Activated naive CD8-positive, alpha-beta T cell treated with anti-CD3 and anti-CD28 coated beads, Interleukin-2, amount 50 U/mL, for 24 hours (primary cell): ENCODE data around the gene GPR135.

Experiments
- ATAC-seq: fragments of 150-1000 bp; cut with Tn5 transposase; one replicate; pipeline ENCODE4 v1.10.0; 2021
- DNase-seq: peaks from one replicate; pipeline ENCODE4 v3.0.0; 2021
- H3K27ac Mint-ChIP-seq: one replicate; pipeline ENCODE4 v1.8.0; 2021; ENCODE audit warnings: mild to moderate bottlenecking, mixed read lengths
- H3K27me3 Mint-ChIP-seq: one replicate; pipeline ENCODE4 v1.8.0; 2021; ENCODE audit warnings: mixed read lengths
- H3K36me3 Mint-ChIP-seq: one replicate; pipeline ENCODE4 v1.8.0; 2021; ENCODE audit warnings: low read depth, mixed read lengths
- H3K4me1 Mint-ChIP-seq: one replicate; pipeline ENCODE4 v1.8.0; 2021; ENCODE audit warnings: mixed read lengths
- H3K4me3 Mint-ChIP-seq: one replicate; pipeline ENCODE4 v1.8.0; 2021; ENCODE audit warnings: mild to moderate bottlenecking, moderate library complexity, mixed read lengths
- H3K9me3 Mint-ChIP-seq: one replicate; pipeline ENCODE4 v1.8.0; 2021; ENCODE audit warnings: mixed read lengths

GPR135 gene

GRCh38 chr14:59422069-59422881 is 42.9 kb downstream of the GPR135 start:
- H3K27me3 Mint-ChIP-seq: no peaks in the 10 kb centered on the region
- ATAC-seq (no peak), DNase-seq (no peak)
- no peak overlapping the region for H3K4me3 Mint-ChIP-seq
- no peaks in the 10 kb centered on the region for H3K36me3 Mint-ChIP-seq
- no peak overlapping the region for H3K27ac Mint-ChIP-seq
- H3K9me3 Mint-ChIP-seq: no peaks in the 10 kb centered on the region
- no peaks in the 10 kb centered on the region for H3K4me1 Mint-ChIP-seq

- no peaks in the 10 kb centered on the region for H3K27me3 Mint-ChIP-seq
- ATAC-seq: no peak
- no peaks in the 10 kb centered on the region for H3K4me1 Mint-ChIP-seq
- no peaks in the 10 kb centered on the region for H3K36me3 Mint-ChIP-seq
- DNase-seq: no peak
- no peak overlapping the region for H3K4me3 Mint-ChIP-seq
- H3K27ac Mint-ChIP-seq: no peak overlapping the region
- H3K9me3 Mint-ChIP-seq: no peaks in the 10 kb centered on the region
Measured at GRCh38 chr14:59419303-59419702, 45.9 kb downstream of the GPR135 start.

DNA sequence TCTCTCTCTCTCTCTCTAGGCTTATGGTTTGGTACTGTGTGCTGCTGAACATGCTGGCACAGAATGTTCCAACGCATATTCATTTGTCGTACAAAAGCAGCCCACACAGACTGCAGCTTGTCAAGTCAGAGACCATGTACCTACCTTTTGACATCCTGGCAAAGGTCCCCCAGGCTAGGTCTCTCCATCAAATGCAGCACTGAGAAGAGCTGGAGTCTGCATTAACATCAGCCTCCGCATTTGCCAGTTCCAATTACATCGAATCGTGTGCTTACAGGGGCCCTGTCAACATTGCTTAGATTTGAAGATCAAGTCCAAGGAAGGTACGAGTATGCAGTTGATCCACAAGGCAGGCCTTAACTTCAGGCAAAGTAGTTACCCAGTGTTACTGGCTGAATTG is 47.9 kb downstream of the GPR135 start:
- DNase-seq: no peak
- Mint-ChIP-seq H3K9me3 (no peaks in the 10 kb centered on the region), H3K27ac (no peak overlapping the region), H3K4me3 (no peak overlapping the region), H3K36me3 (no peaks in the 10 kb centered on the region), H3K27me3 (no peaks in the 10 kb centered on the region), H3K4me1 (no peaks in the 10 kb centered on the region)
- no peak for ATAC-seq

DNA sequence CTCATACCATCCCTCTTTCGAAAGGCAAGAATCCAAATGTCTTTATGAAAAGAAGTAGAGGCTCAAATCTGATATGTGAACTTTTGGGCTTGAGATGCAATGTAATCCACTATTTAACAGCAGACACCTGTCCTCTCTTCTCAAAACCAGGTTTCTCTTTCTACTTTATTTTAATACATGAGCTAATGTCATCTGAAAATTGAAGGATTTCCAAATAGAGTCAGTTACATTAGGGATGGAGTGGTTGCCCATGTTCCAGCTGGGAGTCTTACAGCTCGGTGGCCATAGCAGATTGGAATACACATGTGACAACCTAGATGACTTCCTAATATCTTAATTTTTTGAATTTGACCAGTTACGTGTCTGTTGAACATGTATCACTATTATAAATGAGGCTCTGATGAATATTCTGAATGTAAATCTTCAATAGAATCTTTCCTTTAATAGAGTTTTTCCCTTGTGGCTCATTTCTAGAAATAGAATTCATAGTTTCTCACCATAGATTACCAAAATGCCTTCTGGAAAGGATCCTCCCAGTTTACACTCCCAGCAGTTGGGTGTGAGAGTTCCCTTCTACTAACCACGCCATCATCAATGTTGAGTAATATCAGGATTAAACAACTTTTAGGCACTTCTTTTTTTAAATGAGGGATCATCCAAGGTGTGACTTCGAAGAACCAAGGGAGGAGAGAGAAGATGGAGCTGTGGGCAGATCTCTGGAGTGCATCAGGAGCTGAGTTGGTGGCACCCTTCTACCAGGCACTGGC is 49.2 kb downstream of the GPR135 start:
- H3K4me1 Mint-ChIP-seq: no peaks in the 10 kb centered on the region
- no peaks in the 10 kb centered on the region for H3K9me3 Mint-ChIP-seq
- H3K27ac Mint-ChIP-seq: no peak overlapping the region
- ATAC-seq: no peak
- no peak overlapping the region for H3K4me3 Mint-ChIP-seq
- no peaks in the 10 kb centered on the region for H3K36me3 Mint-ChIP-seq
- no peak for DNase-seq
- H3K27me3 Mint-ChIP-seq: no peaks in the 10 kb centered on the region
